Measurements from ENCODE around the gene NFASC. TPM values are rescaled to one million over a fixed set of nuclear protein-coding genes. Genes with fewer than 3 reads are reported as not detected.

Gene NFASC
- total and polyA plus RNA-seq, 2 experiments from 2014 or later, result 46.3 to 54.7 TPM

- H3K79me2 ChIP-seq (ENCODE audit: insufficient read depth), result peaks cover 28% of the 10 kb centered on the region
- no peak overlapping the region for H2AFZ ChIP-seq
- H3K4me1 ChIP-seq (ENCODE audit: insufficient read depth), result no peaks in the 10 kb centered on the region
- no peak for DNase-seq
- H3K4me2 ChIP-seq (ENCODE audit: unreplicated experiment), result no peak overlapping the region
- no peak overlapping the region for H3K4me3 ChIP-seq
- H4K20me1 ChIP-seq (ENCODE audit: insufficient read depth), result peaks cover 5% of the 10 kb centered on the region; the same call in 1 of the 2 replicates
- no peaks in the 10 kb centered on the region for H3K27me3 ChIP-seq (replicated peaks; ENCODE audit: insufficient read depth)
- no peak overlapping the region for H3K9ac ChIP-seq
- in situ Hi-C loops (cut with MboI), result no loop called here
- H3F3A ChIP-seq (ENCODE audit: insufficient read depth), result no peaks in the 10 kb centered on the region
- H3K36me3 ChIP-seq (ENCODE audit: low read depth), result no peaks in the 10 kb centered on the region
- WGBS, 2 experiments (ENCODE audit: low coverage in 1 of 2, low lambda C conversion rate in 2 of 2, missing lambda C conversion rate in 2 of 2), result 70 to 79% methylated on average over 4 of the region's 4 CpGs
- no peaks in the 10 kb centered on the region for H3K9me2 ChIP-seq (ENCODE audit: insufficient read depth)
- H3K27ac ChIP-seq, result no peak overlapping the region
- H3K9me3 ChIP-seq (ENCODE audit: low read depth), result no peaks in the 10 kb centered on the region
- TF ChIP-seq EZH2phosphoT487 (IDR thresholded peaks at IDR 0.05; ENCODE audit: insufficient read depth, low read depth), result no peak
- TF ChIP-seq EZH2 (IDR thresholded peaks at IDR 0.05; ENCODE audit: insufficient read depth, poor library complexity, severe bottlenecking), result no peak
Observed at GRCh38 chr1:204923626-204924012, 53.0 kb downstream of the NFASC start.

DNA sequence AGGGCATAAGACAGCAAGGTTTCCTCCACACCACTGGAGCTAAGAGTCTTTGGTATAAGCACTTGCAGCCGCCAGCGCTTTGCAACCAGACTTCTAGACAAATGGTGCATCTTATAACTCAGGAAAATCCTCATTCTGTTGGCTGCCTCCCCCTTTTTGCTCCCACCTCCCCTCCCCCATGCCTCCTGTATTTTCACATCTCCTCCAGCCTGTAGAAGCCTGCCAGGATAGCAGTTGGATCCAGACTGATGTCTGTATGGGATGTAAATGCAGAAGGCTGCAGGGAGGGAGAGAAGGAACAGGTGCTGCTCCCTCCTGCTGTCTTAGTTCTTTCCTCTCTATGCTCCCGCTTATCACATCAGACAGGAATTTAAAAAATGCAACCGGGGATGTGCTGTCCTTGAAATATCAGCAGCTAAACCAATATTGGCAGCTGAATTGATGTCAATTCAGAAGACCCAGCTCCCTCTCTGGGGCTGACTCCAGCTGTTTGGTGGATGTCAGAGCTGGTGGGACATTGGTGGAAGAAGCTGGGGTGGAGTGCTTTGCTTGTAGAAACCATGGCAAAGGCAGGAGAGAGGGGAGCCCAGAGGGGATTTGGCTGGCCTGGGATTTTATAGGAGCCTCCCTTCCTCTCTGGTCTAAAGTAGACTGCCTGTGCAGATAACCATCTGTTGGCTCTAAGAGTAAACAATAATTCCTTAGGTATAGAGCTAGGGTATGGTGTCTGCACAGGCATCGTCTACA, 53.5 kb downstream of the NFASC start:
- WGBS, 2 experiments (ENCODE audit: low coverage in 1 of 2, low lambda C conversion rate in 2 of 2, missing lambda C conversion rate in 2 of 2), result 73% methylated on average over 5 of the region's 5 CpGs
- Histone ChIP-seq H4K20me1 (ENCODE audit: insufficient read depth) (peaks cover 5% of the 10 kb centered on the region; the same call in 1 of the 2 replicates), H3K36me3 (ENCODE audit: low read depth) (no peaks in the 10 kb centered on the region), H3K4me2 (ENCODE audit: unreplicated experiment) (no peak overlapping the region), H3K79me2 (ENCODE audit: insufficient read depth) (peaks cover 28% of the 10 kb centered on the region), H2AFZ (no peak overlapping the region), H3K9ac (no peak overlapping the region), H3K27me3 (replicated peaks; ENCODE audit: insufficient read depth) (no peaks in the 10 kb centered on the region), H3K27ac (no peak overlapping the region), H3K9me2 (ENCODE audit: insufficient read depth) (no peaks in the 10 kb centered on the region), H3F3A (ENCODE audit: insufficient read depth) (no peaks in the 10 kb centered on the region), H3K4me3 (no peak overlapping the region), H3K9me3 (ENCODE audit: low read depth) (no peaks in the 10 kb centered on the region), H3K4me1 (ENCODE audit: insufficient read depth) (no peaks in the 10 kb centered on the region)
- TF ChIP-seq EZH2phosphoT487 (IDR thresholded peaks at IDR 0.05; ENCODE audit: insufficient read depth, low read depth) (no peak), EZH2 (IDR thresholded peaks at IDR 0.05; ENCODE audit: insufficient read depth, poor library complexity, severe bottlenecking) (no peak)
- peak; percentile 22 for DNase-seq
- in situ Hi-C loops (cut with MboI), result no loop called here

DNA sequence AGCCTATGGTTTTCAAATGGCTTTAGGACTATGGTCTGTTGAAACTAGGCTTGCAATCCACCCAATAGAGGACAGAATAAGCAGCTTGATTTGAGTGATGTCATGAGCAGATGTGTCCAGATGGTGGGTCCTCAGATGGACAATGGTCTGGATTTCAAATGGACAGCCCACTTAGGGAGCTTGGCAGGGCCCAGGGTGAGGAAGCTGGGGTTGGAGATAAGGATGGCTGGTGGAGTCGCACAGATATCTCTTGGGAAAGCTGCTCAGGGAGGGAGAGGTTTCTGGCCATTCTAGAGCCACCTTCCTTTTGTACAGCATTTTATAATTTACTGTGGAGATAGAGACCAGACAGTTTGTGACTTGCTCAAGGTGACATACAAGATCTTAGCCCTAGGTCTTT, 55.0 kb downstream of the NFASC start:
- H3K27me3 ChIP-seq (replicated peaks; ENCODE audit: insufficient read depth), result no peaks in the 10 kb centered on the region
- peaks cover 27% of the 10 kb centered on the region; the same call in 1 of the 2 replicates for H3K79me2 ChIP-seq (ENCODE audit: insufficient read depth)
- no peak overlapping the region for H3K27ac ChIP-seq
- no peak for DNase-seq
- no peak overlapping the region for H3K4me3 ChIP-seq
- no peaks in the 10 kb centered on the region for H3K36me3 ChIP-seq (ENCODE audit: low read depth)
- no peaks in the 10 kb centered on the region for H3K4me1 ChIP-seq (ENCODE audit: insufficient read depth)
- in situ Hi-C loops (cut with MboI), result no loop called here
- no peak overlapping the region for H2AFZ ChIP-seq
- no peak for TF ChIP-seq EZH2phosphoT487 (IDR thresholded peaks at IDR 0.05; ENCODE audit: insufficient read depth, low read depth)
- TF ChIP-seq EZH2 (IDR thresholded peaks at IDR 0.05; ENCODE audit: insufficient read depth, poor library complexity, severe bottlenecking), result no peak
- H4K20me1 ChIP-seq (ENCODE audit: insufficient read depth), result peaks cover 7% of the 10 kb centered on the region; the same call in 1 of the 2 replicates
- no peak overlapping the region for H3K4me2 ChIP-seq (ENCODE audit: unreplicated experiment)
- no peaks in the 10 kb centered on the region for H3F3A ChIP-seq (ENCODE audit: insufficient read depth)
- 94 to 100% methylated on average over 1 of the region's 1 CpG for WGBS, 2 experiments (ENCODE audit: low coverage in 1 of 2, low lambda C conversion rate in 2 of 2, missing lambda C conversion rate in 2 of 2)
- H3K9me2 ChIP-seq (ENCODE audit: insufficient read depth), result no peaks in the 10 kb centered on the region
- no peak overlapping the region for H3K9ac ChIP-seq
- no peaks in the 10 kb centered on the region for H3K9me3 ChIP-seq (ENCODE audit: low read depth)

DNA sequence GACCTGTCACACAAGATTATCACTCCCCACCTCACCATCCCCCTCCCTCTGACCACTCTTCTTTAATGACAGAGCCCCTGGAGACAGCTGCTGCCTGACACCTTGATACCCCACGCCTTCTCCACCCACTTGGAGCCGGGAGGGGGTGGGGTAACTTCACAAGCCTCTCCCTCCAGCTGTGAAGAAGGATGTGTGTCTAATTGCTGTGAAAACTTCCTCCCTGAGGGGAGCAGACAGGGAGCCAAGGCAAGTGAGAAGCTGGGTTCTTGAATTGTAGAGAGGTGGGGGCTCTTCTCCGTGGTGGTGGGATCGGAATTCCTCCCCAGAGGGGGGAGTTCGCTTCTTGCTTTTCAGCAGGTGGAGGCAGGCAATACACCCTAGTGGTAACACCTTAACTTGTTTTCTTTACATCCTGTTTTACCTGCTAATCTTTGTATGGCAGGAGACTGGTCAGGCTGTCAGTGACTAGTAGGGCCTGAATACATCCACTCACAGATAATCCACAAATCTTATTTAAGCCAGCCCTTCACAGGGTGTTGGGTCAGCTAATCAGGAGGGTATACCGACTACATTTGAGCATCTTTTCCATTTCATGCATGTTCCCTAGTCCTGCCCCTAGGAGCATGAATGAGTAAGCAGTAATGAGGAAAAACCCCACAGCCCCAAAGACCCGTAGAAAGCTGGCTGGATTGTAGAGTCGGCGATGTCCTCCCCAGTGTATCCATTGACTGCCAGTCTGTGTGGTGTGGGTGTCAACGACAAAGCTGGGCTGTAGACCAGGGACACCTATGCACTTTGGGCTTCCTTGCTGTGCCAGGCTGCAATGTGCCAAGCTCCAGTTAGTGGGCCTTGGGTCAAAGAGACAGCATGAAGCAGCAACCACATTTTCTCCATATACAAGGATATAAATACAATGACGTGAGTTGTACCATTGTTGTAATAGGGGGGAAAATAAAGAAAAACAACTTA, 57.3 kb downstream of the NFASC start:
- Histone ChIP-seq H3K27ac (no peak overlapping the region), H3K9me3 (ENCODE audit: low read depth) (no peaks in the 10 kb centered on the region), H4K20me1 (ENCODE audit: insufficient read depth) (peaks cover 7% of the 10 kb centered on the region; the same call in 1 of the 2 replicates), H3K27me3 (replicated peaks; ENCODE audit: insufficient read depth) (no peaks in the 10 kb centered on the region), H2AFZ (no peak overlapping the region), H3F3A (ENCODE audit: insufficient read depth) (no peaks in the 10 kb centered on the region), H3K36me3 (ENCODE audit: low read depth) (0 out of 2 replicates have a peak, but pooled peaks cover 6% of the 10 kb centered on the region), H3K9ac (no peak overlapping the region), H3K9me2 (ENCODE audit: insufficient read depth) (no peaks in the 10 kb centered on the region), H3K79me2 (ENCODE audit: insufficient read depth) (peaks cover 25% of the 10 kb centered on the region; the same call in 1 of the 2 replicates), H3K4me2 (ENCODE audit: unreplicated experiment) (no peak overlapping the region), H3K4me1 (ENCODE audit: insufficient read depth) (no peaks in the 10 kb centered on the region), H3K4me3 (no peak overlapping the region)
- in situ Hi-C loops (cut with MboI), result no loop called here
- no peak for DNase-seq
- 60 to 65% methylated on average over 11 of the region's 11 CpGs for WGBS, 2 experiments (ENCODE audit: low coverage in 1 of 2, low lambda C conversion rate in 2 of 2, missing lambda C conversion rate in 2 of 2)
- no peak for TF ChIP-seq EZH2 (IDR thresholded peaks at IDR 0.05; ENCODE audit: insufficient read depth, poor library complexity, severe bottlenecking)
- TF ChIP-seq EZH2phosphoT487 (IDR thresholded peaks at IDR 0.05; ENCODE audit: insufficient read depth, low read depth), result no peak

All from GM23248 (cell line).